Fibroblast of lung (primary cell): ENCODE measurements around the gene CTRB2.

Experiments
- EZH2 ChIP-seq: IDR thresholded peaks from 2 replicates; pipeline ENCODE4 v1.5.1; 2012; ENCODE audit warnings: low read length, control low read depth, mild to moderate bottlenecking; ENCODE audit errors: missing control alignments
- TF ChIP-seq, protein P1 (sequence below), 2 donors: IDR thresholded peaks in 1 of 2; conservative IDR thresholded peaks in 1 of 2; 1 replicate in 1 of 2; 2 replicates in 1 of 2; pipeline ENCODE4 v1.5.1; 2011 to 2012; ENCODE audit warnings: low read length in 2 of 2, control low read depth in 1 of 2, inconsistent platforms in 1 of 2, low read depth in 1 of 2, mild to moderate bottlenecking in 1 of 2

DNA sequence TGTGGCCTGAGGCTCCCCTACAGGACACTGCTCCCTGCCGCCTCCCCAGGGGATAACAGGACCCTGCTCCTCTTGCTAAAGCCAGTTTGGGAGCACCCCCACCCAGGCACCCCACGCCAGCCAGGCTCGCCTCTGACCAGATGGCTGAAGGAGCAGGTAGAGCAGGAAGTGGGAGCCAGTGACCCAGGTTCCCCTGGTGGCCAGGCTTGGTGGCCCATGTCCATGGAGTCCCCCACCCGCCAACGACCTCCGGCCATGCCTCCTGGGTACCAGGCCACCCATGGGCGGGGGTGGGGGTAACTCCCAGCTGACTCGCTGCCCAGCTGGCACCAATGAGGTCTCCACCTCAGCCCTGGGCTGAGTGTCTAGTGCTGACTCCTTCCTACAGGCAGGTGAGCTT, 34.5 kb upstream of the CTRB2 start:
- TF ChIP-seq, protein P1, sequence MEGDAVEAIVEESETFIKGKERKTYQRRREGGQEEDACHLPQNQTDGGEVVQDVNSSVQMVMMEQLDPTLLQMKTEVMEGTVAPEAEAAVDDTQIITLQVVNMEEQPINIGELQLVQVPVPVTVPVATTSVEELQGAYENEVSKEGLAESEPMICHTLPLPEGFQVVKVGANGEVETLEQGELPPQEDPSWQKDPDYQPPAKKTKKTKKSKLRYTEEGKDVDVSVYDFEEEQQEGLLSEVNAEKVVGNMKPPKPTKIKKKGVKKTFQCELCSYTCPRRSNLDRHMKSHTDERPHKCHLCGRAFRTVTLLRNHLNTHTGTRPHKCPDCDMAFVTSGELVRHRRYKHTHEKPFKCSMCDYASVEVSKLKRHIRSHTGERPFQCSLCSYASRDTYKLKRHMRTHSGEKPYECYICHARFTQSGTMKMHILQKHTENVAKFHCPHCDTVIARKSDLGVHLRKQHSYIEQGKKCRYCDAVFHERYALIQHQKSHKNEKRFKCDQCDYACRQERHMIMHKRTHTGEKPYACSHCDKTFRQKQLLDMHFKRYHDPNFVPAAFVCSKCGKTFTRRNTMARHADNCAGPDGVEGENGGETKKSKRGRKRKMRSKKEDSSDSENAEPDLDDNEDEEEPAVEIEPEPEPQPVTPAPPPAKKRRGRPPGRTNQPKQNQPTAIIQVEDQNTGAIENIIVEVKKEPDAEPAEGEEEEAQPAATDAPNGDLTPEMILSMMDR (conservative IDR thresholded peaks at IDR 0.05 in 1 of 2, IDR thresholded peaks at IDR 0.05 in 1 of 2; ENCODE audit: low read depth in 1 of 2, low read length in 2 of 2): no peak
- TF ChIP-seq EZH2: no peak
